Epithelial cell of proximal tubule (primary cell): ENCODE data around the gene TMEM18. TPM values are rescaled to one million over a fixed set of nuclear protein-coding genes. Genes with fewer than 3 reads are reported as not detected.

ENCODE experiments used
- DNase-seq: peaks from one replicate; pipeline ENCODE4 v3.0.0-alpha.2; 2011; ENCODE audit warnings: low read depth
- H3K4me3 ChIP-seq: 2 replicates; pipeline ENCODE4 v1.5.1; 2011; ENCODE audit warnings: low read depth, mild to moderate bottlenecking, low read length
- total RNA-seq: library from RNA; depleted of rRNA; stranded (reverse); fragments of >200 nt; gene quantifications from 2 replicates; pipeline ENCODE4 v1.2.3, GENCODE V29; 2015
- TF ChIP-seq, protein P1 (sequence below): conservative IDR thresholded peaks from 2 replicates; pipeline ENCODE4 v1.5.1; 2012; ENCODE audit warnings: low read depth, mild to moderate bottlenecking, low read length

TMEM18 gene
- total RNA-seq, 1 donor from 2014 or later = 39.4 TPM

DNA sequence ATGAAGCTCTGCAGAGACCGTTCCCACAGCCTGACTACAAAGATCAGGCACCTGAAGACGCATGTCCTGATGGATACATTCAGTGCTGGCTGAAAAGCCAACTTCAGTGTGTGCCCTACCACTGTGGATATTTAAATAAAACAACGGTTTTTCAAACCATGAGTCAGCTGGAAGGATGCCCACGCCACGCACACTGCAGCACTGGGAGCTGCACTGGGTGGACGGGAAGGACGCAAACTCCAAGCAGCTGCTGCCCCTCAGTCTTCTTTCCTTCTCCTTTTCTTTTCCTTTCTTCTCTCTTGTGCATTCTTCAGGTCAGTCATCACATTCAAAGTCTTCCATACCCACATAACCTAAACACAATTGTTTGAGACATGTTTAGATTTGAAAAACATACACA, 7.9 kb downstream of the TMEM18 start:
- TF ChIP-seq, protein P1, sequence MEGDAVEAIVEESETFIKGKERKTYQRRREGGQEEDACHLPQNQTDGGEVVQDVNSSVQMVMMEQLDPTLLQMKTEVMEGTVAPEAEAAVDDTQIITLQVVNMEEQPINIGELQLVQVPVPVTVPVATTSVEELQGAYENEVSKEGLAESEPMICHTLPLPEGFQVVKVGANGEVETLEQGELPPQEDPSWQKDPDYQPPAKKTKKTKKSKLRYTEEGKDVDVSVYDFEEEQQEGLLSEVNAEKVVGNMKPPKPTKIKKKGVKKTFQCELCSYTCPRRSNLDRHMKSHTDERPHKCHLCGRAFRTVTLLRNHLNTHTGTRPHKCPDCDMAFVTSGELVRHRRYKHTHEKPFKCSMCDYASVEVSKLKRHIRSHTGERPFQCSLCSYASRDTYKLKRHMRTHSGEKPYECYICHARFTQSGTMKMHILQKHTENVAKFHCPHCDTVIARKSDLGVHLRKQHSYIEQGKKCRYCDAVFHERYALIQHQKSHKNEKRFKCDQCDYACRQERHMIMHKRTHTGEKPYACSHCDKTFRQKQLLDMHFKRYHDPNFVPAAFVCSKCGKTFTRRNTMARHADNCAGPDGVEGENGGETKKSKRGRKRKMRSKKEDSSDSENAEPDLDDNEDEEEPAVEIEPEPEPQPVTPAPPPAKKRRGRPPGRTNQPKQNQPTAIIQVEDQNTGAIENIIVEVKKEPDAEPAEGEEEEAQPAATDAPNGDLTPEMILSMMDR = no peak
- DNase-seq = no peak

DNA sequence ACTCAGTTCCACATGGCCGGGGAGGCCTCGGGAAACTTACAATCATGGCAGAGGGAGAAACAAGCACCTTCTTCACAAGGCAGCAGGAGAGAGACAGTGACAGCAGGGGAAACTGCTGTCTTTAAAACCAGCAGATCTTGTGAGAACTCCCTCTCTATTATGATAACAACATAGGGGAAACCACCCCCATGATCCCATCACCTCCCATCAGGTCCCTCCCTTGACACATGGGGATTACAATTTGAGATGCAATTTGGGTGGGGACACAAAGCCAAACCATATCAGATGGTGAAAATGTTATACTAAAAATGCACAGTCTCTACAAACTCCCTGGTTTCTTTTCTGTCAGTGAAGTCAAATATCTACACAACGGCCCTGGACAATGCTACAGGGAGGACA, 9.2 kb downstream of the TMEM18 start:
- H3K4me3 ChIP-seq = no peak overlapping the region
- TF ChIP-seq, protein P1 = no peak
- no peak for DNase-seq

More for the DNA sequence above, 7.9 kb downstream of the TMEM18 start:
- H3K4me3 ChIP-seq = no peak overlapping the region

DNA sequence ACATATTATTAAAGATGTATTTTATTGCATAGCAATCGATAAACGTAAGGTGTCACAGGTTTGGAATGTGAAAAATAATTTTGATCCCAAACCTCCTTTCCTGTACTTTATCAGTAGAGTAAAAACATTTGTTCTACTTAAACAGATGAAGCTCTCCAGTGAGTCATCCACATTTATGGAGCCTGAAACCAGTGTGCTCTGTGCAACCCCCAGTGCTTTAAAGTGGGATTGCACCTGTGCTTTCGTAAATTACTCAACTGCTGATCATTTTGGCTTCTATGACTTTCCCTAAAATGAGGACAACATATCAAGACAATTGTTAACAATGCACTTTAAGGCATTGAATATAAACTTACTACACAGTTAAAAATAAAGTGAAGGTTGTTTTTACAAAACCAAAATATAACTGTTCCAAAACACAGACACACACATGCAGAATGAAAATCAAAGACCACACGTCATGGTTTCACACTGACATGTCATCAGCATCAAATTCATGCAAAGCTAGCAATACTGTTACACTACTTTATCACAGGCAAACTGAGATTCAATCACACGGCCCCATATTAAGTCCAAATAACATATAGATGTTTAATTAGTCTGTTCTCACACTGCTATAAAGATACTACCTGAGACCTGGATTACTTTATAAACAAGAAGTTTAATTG, 9.7 kb downstream of the TMEM18 start:
- DNase-seq = no peak
- TF ChIP-seq, protein P1 = peak; percentile 69
- no peak overlapping the region for H3K4me3 ChIP-seq

DNA sequence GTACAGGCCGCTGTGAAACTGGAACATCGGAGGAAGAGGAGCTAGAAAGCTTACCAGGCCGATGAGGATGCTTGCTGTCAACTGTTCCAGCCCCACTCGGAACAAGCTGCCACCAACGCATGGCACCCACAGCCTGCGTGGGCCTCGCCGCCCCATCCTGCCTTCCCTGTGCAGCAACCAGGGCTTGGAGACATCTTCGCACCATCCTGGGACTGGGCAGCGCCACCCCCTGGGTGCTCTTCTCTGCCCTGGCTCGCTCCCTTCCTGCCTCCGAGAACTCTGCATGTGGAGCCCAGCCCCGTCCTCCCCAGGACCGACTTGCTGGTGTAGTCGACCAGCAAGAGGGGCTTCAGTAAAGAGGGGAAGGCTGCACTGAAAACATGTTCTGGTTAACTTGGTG, 10.8 kb downstream of the TMEM18 start:
- TF ChIP-seq, protein P1 = no peak
- no peak overlapping the region for H3K4me3 ChIP-seq
- no peak for DNase-seq

DNA sequence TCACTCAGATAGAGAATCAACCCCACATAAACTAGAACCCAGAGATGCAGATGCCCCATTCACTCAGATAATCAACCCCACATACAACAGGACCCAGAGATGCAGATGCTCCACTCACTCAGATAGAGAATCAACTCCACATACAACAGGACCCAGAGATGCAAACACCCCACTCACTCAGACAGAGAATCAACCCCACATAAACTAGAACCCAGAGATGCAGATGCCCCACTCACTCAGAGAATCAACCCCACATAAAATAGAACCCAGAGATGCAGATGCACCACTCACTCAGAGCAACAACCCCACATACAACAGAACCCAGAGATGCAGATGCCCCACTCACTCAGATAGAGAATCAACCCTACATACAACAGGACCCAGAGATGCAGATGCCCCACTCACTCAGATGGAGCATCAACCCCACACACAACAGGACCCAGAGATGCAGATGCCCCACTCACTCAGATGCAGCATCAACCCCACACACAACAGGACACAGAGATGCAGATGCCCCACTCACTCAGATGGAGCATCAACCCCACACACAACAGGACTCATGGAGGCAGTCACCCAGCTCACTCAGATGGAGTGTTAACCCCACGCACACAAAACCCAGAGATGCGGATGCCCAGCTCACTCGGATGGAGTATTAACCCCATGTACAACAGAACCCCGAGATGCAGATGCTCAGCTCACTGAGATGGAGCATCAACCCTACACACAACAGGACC, 11.7 kb downstream of the TMEM18 start:
- DNase-seq = no peak
- TF ChIP-seq, protein P1 = no peak
- no peak overlapping the region for H3K4me3 ChIP-seq

DNA sequence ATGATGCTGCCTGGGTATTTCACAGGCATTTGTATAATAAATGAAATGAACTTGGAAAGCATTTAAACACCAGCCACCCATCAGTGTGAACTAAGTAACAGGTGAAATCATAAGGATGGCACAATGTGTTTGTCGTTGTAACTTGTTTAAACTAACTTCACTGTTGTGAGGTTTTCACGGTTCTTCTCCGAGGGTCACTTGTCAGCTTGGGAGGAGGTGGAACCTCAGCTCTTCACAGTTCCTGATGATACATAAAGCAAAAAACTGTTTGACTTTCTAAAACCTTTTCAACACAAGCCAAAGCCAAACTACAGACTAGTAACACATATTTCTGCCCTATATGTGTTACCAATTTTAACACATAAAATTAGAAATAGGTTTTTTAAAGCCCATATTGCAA, 13.1 kb downstream of the TMEM18 start:
- no peak for DNase-seq
- TF ChIP-seq, protein P1 = no peak
- H3K4me3 ChIP-seq = no peak overlapping the region
